Left lobe of liver (tissue), 2 donors: Measurements from ENCODE around the gene MDGA2. TPM values are rescaled to one million over a fixed set of nuclear protein-coding genes. Genes with fewer than 3 reads are reported as not detected.

ENCODE experiments used
- ATAC-seq: fragments of 200-7000 bp; cut with Tn5 transposase; one replicate; pipeline ENCODE4 v1.9.1; 2020; ENCODE audit warnings: mild to moderate bottlenecking, moderate library complexity
- DNase-seq: peaks from one replicate; pipeline ENCODE4 v3.0.0-alpha.2; 2020; ENCODE audit warnings: low spot score
- total RNA-seq: library from RNA; stranded (reverse); gene quantifications from one replicate; pipeline ENCODE4 v1.2.1, GENCODE V29; 2021
- donor health status: DM: no; HTN: no; CAD: no; lungs with moderate emphysema.
- donor health status: DM: no; HTN: yes; CAD: no.

MDGA2 gene
- total RNA-seq, 1 donor from 2014 or later: not detected

GRCh38 chr14:47155395-47155794, 520.0 kb downstream of the MDGA2 start:
- DNase-seq (no peak), ATAC-seq (no peak)

GRCh38 chr14:47154276-47154797, 521.1 kb downstream of the MDGA2 start:
- ATAC-seq (no peak), DNase-seq (no peak)

- ATAC-seq (no peak), DNase-seq (no peak)
Measured at GRCh38 chr14:47153746-47154145, 521.7 kb downstream of the MDGA2 start.

GRCh38 chr14:47150267-47150666, 525.1 kb downstream of the MDGA2 start:
- ATAC-seq: no peak
- DNase-seq: no peak

- no peak for DNase-seq
- no peak for ATAC-seq
Measured at GRCh38 chr14:47149326-47149725, 526.1 kb downstream of the MDGA2 start.

GRCh38 chr14:47148686-47149085, 526.7 kb downstream of the MDGA2 start:
- no peak for DNase-seq
- ATAC-seq: no peak

- ATAC-seq (no peak), DNase-seq (no peak)
Measured at GRCh38 chr14:47120645-47121044, 554.8 kb downstream of the MDGA2 start.

- DNase-seq (no peak), ATAC-seq (no peak)
Measured at GRCh38 chr14:47103771-47104170, 571.6 kb downstream of the MDGA2 start.

- no peak for DNase-seq
- no peak for ATAC-seq
Measured at GRCh38 chr14:47102472-47102871, 572.9 kb downstream of the MDGA2 start.

- ATAC-seq: no peak
- no peak for DNase-seq
Measured at GRCh38 chr14:47085678-47086077, 589.7 kb downstream of the MDGA2 start.

GRCh38 chr14:47065326-47065725, 610.1 kb downstream of the MDGA2 start:
- ATAC-seq (no peak), DNase-seq (no peak)

- DNase-seq (no peak), ATAC-seq (no peak)
Measured at GRCh38 chr14:47060050-47060449, 615.4 kb downstream of the MDGA2 start.

- ATAC-seq: no peak
Measured at GRCh38 chr14:47057364-47057763, 618.0 kb downstream of the MDGA2 start.

GRCh38 chr14:47044841-47045240, 630.6 kb downstream of the MDGA2 start:
- ATAC-seq: peak; percentile 72
- DNase-seq: no peak

More at GRCh38 chr14:47057364-47057763, 618.0 kb downstream of the MDGA2 start:
- DNase-seq: no peak

GRCh38 chr14:47040550-47040949, 634.9 kb downstream of the MDGA2 start:
- DNase-seq (no peak), ATAC-seq (peak; percentile 100)

GRCh38 chr14:47039336-47039735, 636.1 kb downstream of the MDGA2 start:
- no peak for ATAC-seq
- no peak for DNase-seq

GRCh38 chr14:47022721-47023120, 652.7 kb downstream of the MDGA2 start:
- DNase-seq: no peak
- ATAC-seq: peak; percentile 34

- no peak for DNase-seq
- no peak for ATAC-seq
Measured at GRCh38 chr14:47020500-47020899, 654.9 kb downstream of the MDGA2 start.

GRCh38 chr14:47012533-47013280, 662.7 kb downstream of the MDGA2 start:
- ATAC-seq (peak; percentile 71), DNase-seq (no peak)

- DNase-seq: no peak
- no peak for ATAC-seq
Measured at GRCh38 chr14:47009615-47010014, 665.8 kb downstream of the MDGA2 start.

- DNase-seq: no peak
- ATAC-seq: no peak
Measured at GRCh38 chr14:47008732-47009131, 666.7 kb downstream of the MDGA2 start.

GRCh38 chr14:46999661-47000060, 675.7 kb downstream of the MDGA2 start:
- ATAC-seq: no peak

GRCh38 chr14:46989566-46989965, 685.8 kb downstream of the MDGA2 start:
- DNase-seq: no peak

More at GRCh38 chr14:46999661-47000060, 675.7 kb downstream of the MDGA2 start:
- DNase-seq: no peak

More at GRCh38 chr14:46989566-46989965, 685.8 kb downstream of the MDGA2 start:
- no peak for ATAC-seq
